ENCODE measurements around the gene NEMF.
A peak's percentile ranks its signal among the peaks of the same experiment; 100 is the strongest.
"Not testable (repeated sequence)": the region's sequence is repeated elsewhere in the genome, so short reads cannot be mapped to it uniquely, and the experiment has no call there.

Gene NEMF

DNA sequence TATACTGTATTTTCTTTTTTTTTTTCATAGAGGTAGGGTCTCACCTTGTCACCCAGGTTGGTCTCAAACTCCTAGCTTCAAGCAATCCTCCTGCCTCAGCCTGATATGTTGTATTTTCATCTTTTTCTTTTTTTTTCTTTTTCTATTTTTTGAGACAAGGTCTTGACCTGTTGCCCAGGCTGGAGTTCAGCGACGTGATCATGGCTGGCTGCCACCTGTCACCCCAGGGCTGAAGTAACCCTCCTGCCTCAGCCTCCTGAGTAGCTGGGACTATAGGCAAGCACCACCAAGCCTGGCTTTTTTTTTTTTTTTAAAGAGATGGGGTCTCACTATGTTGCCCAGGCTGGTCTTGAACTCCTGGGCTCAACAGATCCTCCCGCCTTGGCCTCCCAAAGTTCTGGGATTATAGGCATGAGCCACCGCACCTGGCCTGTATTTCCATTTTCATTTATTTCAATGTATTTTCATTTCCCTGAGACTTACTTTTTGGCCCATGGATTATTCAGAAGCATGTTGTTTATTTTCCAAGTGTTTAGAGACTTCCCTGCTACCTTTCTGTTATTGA lies 24.1 kb upstream of the NEMF start:
- no peak for DNase-seq (ENCODE audit: low read depth in 2 of 2)

GRCh38 chr14:49875640-49876198 lies 23.1 kb upstream of the NEMF start:
- DNase-seq (ENCODE audit: low read depth in 2 of 2), result no peak

DNA sequence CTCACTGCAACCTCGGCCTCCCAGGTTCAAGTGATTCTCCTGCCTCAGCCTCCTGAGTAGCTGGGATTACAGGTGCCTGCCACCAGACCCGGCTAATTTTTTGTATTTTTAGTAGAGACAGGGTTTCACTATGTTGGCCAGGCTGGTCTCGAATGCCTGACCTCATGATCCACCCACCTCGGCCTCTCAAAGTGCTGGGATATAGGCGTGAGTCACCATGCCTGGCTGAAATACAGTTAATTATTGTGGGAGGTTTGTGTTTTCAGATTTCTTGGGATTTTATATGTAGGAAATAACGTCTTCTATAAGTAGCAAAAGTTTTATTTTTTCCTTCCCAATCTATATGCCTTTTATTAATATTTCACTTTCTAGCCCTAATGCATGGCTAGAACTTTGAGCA lies 21.0 kb upstream of the NEMF start:
- DNase-seq (ENCODE audit: low read depth in 2 of 2), result not testable (repeated sequence)

DNA sequence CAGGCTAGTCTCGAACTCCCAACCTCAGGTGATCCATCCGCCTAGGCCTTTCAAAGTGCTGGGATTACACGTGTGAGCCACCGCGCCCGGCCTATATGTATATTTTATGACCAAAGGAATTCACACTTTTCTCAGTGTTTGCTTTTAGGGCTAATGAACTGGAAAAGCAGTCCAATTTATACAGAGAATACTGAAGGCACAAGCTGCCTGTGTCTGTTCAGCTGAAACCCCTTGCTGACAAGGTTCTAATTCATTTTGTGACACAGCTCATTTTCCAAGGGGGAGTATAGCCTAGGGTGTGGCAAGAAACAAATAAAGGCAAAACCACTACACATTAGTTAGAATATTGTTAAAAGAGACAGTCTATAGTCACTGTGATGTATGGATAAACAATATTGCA lies 18.3 kb upstream of the NEMF start:
- DNase-seq (ENCODE audit: low read depth in 2 of 2), result no peak

GRCh38 chr14:49868720-49869114 lies 16.1 kb upstream of the NEMF start:
- no peak for DNase-seq (ENCODE audit: low read depth in 2 of 2)

- DNase-seq (ENCODE audit: low read depth in 2 of 2), result peak; percentile 96 to 97
Observed at GRCh38 chr14:49867831-49868719, 15.5 kb upstream of the NEMF start.

DNA sequence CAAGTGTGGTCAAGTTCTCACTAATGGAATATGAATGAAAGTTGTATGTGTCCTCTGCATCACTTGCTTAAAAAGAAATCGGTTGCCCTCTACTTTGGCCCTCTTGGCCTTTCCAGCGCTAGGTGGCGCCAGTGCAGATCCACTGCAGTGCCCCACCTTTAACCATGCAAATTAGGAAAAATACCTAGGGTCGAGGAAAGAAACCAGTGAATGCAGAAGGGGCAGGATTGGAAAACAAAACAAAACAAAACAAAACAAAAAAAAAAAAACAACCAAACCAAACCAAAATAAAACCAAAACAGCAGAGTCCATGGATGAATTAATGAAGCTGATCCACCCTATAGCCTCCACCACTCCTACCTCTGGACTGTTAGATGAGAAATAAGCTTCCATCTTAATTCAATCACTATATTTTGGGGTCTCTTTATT lies 12.9 kb upstream of the NEMF start:
- DNase-seq (ENCODE audit: low read depth in 2 of 2), result peak in 1 of 2 experiments; percentile 78

- DNase-seq (ENCODE audit: low read depth in 2 of 2), result no peak
Observed at GRCh38 chr14:49863487-49864281, 11.1 kb upstream of the NEMF start.

GRCh38 chr14:49862089-49862673 lies 9.6 kb upstream of the NEMF start:
- peak; percentile 72 to 83 for DNase-seq (ENCODE audit: low read depth in 2 of 2)

DNA sequence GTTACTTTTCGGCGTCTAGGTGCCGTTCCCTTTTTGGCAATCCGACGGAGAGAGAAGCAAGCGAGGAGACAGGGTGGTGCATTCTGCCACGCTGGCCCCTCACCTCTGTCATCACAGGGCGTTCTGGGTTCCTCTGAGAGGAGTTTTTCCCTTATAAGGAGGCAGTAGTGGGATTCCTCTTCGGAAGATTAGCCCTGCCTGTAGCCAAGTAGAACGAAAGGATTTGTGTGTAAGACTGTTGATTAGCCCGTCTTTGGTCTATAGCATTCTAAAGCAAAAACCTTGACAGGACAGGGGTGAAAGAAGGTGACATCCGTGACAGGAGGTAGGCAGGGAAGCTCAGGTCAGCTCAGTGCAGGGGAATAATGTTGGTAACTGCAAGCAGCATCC lies 9.1 kb upstream of the NEMF start:
- peak in 1 of 2 experiments; percentile 50 for DNase-seq (ENCODE audit: low read depth in 2 of 2)

DNA sequence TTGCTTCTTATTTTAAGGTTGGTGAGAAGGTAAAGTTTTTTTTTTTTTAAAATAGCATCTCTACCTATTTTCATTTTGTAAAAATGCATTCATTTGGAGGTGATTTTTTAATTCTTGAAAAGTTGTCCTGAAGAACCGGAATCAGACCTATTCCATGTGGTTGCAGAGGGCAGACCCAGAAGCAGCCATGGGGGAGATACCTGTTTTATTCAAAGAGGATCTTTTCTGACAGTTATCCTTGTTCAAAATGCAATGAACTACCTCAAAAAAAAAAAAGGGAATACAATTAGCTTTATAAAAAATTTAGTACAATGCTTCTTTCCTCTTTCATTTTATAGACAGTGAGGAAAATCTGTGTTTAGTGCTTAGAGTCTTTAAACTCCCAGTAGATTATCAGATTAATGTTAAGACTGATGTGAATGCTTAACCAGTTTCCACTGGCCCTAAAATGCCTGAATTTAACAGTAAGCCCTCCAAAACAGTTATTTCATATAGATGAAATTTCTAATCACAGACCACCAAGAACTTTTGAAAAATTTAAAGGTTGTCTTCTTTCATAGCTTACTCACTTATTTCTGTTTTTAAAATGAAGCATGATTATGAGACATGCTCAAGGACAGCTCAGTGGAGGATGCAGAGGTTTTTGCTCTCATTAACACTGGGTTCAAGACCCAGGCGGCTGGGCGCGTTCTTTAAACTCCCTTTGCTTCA lies 8.6 kb upstream of the NEMF start:
- no peak for DNase-seq (ENCODE audit: low read depth in 2 of 2)

DNA sequence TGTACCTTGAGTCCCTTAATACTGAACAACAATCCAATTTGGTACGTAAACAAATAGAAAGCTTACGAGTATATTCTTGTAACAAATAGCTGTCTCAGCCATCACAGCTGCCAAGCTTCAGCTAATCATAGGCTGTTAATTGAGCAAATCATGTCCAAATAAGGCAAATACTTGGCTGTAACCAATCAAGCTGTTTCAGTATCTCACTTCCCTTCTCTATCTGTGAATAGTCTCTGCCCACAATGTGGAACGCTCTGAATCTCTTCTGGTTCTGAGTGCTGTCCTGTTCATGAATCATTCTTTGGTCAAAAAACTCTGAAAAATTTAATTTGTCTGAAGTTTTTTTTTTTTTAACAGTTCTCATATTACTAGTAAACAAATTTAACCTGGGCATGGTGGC lies 5.8 kb upstream of the NEMF start:
- DNase-seq (ENCODE audit: low read depth in 2 of 2), result no peak

DNA sequence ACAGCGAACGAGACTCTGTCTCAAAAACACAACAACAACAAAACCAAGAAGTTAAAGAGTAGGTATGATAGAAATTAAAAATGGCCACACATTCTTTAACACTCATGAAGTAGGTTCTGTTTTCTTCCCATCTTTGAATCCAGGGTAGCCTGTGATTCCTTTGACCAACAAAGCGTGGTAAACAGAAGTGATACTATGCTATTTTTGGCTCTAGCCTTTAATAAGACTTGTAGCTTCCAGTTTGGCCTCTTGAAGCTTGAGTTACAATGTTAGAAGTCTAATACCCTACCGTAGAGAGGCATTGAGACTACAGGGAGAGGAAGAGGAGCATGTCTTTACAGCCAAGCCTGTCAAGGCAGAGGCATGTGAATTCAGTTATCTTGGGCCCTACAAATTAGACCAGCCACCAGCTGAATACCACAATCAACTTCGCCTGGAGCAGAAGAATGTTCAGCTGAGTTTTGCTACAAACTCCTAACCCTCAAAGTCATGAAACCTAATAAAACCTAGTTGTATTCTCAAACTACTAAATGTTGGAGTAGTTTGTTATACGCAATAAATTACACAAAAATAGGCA lies 4.9 kb upstream of the NEMF start:
- DNase-seq (ENCODE audit: low read depth in 2 of 2), result no peak

DNA sequence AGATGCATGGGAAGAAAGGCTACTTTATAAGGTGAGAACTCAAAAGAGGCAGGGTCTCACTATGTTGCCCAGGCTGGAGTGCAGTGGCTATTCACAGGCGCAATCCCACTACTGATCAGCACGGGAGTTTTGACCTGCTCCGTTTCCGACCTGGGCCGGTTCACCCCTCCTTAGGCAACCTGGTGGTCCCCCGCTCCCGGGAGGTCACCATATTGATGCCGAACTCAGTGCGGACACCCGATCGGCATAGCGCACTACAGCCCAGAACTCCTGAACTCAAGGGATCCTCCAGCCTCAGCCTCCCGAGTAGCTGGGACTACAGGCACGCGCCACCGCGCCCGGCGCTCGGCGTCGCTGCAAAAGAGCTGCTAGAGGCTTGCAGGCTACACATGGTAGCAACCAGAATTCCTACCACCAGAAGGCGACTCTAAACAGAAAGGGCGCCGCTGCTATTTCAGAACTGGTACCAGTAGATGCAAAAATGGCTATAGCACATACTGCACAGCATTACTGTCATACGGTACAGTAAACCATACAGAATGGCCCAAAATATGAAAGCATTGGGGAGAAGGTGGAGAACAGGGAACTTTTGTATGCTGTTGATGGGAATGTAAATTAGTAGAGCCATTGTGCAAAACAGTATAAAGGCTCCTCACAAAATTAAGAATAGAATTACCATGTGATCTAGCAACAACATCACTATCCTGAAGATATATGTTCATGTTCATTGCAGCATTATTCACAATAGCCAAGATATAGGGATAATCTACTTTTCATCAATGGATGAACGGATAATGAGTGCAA lies 1.2 kb upstream of the NEMF start:
- DNase-seq (ENCODE audit: low read depth in 2 of 2), result peak; percentile 43 to 46

DNA sequence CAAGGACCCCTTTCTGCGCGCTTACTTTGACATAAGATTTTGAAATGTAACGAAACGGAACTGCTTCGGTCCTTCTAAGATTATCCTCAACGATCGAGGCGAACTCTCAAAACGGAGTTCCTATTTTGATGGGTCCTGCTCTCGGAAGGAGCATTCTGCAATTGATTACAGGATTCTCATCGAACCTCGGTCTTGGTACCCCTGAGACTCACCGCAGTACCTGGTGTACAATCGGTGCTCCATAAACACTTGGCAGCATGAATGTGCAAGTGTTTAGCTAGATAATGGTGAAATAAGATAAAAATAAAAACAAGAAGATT lies 530 bp upstream of the NEMF start:
- no peak for DNase-seq (ENCODE audit: low read depth in 2 of 2)

DNA sequence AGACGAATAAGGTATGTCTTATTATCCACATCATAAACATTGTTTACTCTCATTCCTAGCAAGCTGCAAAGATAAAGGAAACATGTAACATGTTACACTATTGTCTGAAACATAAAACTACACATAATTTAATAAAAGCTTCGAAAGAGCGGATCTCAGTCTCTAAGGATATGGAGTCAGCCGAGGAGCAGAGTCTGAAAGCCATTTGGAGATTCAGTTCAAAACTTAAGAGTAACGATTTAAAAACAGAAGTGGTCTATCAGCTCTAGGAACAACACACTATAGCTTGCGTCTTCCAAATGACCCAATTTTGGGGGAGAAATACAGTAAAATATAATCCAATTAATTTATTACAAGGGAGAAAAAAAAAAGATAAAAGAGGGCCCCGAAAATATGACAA lies 775 bp downstream of the NEMF start:
- no peak for DNase-seq (ENCODE audit: low read depth in 2 of 2)

DNA sequence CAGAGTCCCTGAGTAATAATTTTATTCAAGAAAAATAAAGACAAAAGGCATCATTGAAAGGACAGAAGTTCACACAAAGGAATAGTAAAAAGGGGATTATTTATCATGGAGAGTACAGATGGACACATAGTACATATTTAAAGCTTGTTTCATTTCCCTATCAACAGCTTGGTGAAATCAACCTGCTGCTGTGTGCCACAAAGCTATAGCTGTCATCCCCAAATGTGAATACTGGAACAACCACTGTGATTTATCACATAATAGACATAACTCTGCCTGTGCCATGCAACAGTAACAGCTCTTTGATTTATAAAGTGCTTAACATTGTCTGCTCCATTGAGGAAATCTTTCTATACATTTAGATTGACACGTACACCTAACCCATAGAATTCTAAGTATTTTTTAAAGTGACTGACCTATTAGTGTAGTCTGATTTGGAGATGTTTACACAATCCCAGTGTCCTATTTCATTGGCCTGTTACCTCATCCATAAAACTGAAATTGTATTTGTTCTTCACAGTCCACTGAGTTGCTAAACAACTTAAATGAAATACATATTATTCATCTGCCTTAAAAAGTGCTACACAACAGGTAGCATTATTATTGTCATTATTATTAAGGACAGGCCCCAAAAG lies 3.3 kb downstream of the NEMF start:
- DNase-seq (ENCODE audit: low read depth in 2 of 2), result no peak

DNA sequence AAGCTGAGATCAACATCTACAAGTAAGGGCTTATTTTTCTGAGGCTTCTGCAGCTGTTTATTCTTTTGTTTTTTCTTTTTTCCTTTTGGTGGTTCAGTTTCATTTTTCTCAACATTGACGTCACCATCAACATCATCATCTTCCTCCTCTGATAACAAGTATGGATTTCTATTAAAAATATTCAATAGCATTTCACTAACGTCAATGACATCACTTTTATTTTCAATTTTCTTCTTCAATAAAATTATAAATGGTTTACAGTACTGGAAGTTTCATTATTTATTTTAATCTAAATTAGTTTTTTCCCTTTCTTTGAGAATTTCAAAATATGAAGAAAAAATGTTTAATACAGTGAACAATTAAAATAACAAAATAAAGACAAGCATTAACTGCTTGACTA lies 23.9 kb downstream of the NEMF start:
- no peak for DNase-seq (ENCODE audit: low read depth in 2 of 2)

DNA sequence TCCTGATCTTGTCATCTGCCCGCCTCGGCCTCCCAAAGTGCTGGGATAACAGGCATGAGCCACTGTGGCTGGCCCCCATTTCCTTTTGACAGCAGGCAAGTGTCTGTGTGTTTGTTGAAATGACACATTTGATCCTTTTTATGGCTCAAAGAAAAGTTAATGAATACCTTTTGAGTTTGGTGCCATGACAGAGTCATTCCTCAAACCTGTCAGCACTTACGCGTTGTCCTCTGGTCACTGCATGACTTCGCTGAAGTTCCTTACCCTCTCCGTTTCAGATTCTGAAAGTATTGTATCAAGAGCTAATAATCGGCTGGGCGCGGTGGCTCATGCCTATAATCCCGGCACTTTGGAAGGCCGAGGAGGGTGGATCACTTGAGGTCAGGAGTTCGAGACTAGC lies 32.4 kb downstream of the NEMF start:
- no peak for DNase-seq (ENCODE audit: low read depth in 2 of 2)

GRCh38 chr14:49816844-49817243 lies 35.7 kb downstream of the NEMF start:
- DNase-seq (ENCODE audit: low read depth in 2 of 2), result no peak
